Measurements from ENCODE around the gene IKZF3.
A peak's percentile ranks its signal among the peaks of the same experiment; 100 is the strongest.
"Not testable (repeated sequence)": the region's sequence is repeated elsewhere in the genome, so short reads cannot be mapped to it uniquely, and the experiment has no call there.

The IKZF3 gene

DNA sequence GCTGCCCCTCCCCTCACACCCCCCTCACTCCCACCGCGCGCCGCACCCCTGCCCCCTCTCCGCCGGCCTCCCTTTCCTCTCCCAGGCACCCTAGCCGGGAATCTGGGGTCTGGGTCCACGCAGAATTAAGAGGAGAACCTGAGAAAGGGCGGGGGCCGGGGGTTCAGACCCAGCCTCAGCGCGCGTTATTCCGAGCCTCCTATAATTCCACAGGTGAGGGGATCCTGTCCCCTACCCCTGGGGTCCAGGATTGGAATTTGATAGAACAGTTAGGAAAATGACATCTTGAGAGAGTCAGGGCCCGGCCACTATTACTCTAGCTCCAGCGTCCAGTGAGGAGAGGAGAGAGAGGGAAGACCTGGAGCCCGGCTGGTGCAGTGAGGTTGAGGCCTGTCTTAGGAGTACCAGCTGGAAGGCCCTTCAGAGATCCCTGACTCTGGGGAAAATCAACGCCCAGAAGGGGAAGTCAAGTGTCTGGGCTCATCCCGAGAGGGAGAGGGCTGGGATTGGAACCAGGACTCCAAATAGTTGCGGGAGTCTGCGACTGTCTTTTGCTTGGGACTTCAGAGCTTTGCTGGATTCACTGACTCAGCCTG, 109.1 kb downstream of the IKZF3 start:
- peak; percentile 22 for DNase-seq (ENCODE audit: low spot score)

DNA sequence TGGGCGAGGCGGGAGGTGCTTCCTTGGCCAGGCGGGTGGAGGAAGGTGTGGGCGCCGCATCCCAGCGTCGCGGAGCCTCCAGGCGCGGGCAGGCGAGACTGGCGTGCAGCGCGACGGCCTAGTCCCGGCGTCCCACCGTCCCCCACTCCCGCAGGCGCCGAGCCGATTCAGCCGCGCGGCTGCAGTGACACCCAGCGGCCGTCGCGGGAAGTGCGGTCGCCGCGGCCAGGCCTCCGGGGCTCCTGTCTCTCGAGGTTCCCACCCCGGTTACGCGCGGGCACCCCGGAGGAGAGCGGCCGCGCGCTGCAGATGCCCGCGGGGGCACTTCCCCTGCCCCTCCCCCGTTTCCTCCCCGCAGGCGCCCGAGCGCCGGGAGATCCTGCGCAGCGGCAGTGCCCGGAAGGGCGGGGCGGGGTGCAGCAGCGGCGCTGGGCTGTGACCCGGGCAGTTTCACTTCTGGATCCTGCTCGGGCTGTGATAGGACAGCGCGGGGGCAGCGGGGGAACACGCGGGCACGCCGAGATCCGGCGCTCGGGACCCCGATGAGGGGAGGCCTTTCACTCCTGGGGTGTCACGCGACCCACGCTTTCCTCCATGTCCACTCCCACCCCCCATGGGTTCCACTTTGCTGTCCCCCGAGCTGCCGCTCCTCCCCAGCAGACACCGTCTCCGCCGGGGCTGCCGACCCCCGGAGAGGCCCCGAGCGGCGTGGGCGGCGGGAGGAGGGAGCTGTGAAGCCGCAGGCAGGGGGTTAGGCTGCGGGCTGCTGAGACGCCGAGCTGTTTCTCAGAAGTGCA, 109.8 kb downstream of the IKZF3 start:
- peak; percentile 63 for DNase-seq (ENCODE audit: low spot score)

DNA sequence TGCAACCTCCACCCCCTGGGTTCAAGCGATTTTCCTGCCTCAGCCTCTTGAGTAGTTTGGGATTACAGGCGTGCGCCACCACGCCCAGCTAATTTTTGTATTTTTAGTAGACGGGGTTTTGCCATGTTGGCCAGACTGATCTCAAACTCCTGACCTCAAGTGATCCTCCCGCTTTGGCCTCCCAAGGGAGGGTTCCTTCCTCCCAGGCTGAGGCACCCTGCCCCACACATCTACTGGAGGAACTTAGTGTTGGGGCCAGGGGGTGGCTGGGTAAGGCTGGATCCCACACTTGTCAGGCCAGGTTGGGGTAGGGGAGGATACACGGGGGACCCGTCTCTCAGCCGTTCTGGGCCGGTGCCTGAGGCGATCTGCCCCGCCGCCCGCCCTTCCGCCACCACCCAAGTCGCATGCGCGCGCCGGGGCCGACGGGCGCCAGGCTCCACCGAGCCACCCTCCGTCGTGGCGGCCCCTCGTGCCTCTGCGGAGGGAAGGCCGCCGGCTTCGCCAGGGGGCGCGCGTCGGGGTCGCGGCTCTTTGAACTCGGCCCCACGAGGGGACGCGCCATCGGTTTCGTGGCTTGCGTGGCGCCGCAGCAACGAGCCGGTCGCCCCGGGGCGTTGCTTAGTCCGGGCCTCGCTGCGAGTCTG, 110.5 kb downstream of the IKZF3 start:
- DNase-seq (ENCODE audit: low spot score) = no peak

DNA sequence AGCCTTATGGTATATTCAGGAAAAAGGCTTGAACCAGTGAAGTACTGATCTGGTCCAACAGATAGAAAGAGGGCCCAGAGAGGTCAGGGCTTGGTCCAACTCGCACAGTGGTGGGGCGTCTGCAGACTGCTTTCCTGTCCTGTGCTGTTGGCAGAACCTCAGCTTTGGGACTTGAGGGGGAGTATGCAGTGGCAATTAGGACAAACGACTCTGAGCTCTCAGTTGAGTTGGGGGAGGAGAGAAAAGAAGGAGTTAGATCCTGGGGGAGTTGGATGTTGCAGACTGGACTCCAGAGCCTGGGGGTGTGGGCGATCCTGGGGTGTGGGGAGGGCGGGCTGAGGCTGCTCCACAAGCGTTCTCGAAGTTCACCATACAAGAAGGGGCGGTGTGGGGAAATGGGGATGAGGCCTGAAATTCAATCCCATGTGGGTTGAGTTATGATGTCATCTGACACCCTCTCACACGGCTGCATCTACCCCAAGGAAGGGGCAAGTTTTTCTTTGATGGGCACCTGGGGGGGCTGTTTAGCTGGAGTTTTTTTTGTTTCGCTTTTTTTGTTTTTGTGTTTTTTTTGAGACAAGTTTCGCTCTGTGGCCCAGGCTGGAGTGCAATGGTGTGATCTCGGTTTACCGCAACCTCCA, 111.8 kb downstream of the IKZF3 start:
- no peak for DNase-seq (ENCODE audit: low spot score)

DNA sequence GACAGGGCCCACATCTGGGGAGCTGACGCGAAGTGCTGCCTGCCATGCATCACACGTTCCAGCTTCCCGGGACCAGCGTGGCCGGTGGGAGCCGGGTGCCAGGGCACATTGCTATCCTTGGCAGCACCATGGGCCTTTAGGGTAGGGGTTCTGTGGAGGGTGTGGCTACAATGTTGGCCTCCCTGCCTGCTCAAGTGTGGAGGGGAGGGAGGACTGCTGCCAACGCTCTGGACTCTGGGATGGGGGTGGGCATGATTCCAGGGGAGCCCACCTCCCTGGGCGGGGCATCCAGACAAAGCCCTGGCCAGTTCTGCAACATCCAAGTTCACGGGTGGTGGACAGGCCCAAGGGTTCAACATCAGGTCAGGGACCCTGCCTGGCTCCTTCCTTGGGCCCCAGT, 112.5 kb downstream of the IKZF3 start:
- DNase-seq (ENCODE audit: low spot score) = no peak

DNA sequence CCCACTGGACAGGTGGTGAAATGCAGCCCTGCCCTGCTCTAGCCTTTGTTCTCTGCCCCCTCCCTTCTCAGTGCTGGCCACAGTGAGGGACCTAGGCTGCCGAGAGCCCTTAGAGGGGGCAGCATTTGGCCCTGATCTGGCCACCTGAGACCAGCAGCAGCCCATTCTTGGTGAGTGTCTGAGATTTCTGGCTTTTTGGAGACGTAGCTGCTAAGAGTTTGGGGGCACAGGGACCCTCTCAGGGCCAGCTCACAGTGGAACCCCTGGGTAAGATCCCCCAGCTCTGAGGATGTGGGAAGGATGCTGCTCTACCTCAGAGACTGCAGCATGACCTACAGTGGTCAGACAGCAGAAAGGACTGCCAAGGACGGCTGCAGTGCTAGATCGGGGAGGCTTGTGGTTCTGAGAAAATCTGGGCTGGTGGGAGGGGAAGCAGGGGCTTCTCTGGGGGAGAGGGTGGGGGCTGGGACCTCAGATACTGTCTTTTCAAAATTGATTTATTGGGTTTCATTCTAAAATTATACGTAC, 113.0 kb downstream of the IKZF3 start:
- DNase-seq (ENCODE audit: low spot score) = no peak

DNA sequence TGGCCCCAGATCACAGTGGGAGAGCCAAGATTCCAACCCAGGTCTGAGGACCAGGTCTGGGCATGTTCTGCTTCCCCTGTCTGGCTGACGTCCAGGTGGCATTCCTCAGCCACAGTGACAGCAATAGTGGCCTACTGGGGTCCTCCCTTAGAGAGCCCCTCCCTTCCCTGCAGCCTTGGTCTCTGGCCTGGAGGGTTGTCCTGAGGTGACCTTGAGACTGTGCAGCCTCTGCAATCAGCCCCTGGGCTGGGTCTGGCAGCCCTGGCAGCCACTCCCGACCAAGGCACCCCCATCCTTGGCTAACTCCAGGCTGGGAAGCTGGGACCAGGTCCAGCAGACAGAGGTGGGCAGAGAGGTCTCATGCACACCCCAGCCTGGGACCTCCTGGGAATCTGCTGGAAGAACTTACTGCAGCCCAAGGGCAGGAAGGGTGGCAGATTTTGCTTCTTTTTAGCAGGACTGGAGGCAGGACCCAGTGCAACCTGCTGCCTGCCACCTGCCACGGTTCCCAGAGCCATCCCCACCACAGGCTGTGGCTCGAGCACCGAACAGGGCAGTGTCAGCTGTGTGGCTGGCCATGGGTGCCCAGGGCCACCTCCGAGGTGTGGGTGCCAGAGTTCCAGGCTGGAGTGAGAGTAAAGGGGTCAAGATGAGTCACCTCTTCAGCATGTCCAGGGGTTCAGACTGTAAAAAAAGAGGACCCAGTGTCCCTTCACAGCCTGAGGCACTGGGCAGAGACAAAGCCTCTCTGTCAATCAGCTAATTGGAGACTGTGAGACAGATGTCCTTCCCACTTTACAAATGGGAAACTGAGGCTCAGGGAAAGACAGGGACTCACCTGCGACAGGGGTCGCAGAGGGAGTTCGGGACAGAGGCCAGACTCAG, 113.7 kb downstream of the IKZF3 start:
- DNase-seq (ENCODE audit: low spot score) = no peak

DNA sequence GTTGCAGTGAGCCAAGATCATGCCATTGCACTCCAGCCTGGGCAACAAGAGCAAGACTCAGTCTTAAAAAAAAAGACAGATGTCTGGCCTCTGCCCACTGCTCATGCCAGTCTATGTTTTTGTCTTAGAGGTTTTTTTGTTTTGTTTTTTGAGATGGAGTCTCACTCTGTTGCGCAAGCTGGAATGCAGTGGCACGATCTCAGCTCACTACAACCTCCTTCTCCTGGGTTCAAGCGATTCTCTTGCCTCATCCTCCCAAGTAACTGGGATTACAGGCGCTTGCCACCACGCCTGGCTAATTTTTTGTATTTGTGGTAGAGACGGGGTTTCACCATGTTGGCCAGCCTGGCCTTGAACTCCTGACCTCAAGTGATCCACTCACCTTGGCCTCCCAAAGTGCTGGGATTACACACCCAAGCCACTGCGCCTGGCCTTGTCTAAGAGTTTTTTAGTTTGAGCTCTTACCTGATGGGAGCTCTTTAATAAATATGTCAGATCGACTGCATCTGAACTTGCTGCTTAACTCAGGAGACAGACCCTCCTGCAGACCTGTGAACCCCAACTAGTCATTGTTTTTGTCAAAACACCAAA, 115.6 kb downstream of the IKZF3 start:
- not testable (repeated sequence) for DNase-seq (ENCODE audit: low spot score)

DNA sequence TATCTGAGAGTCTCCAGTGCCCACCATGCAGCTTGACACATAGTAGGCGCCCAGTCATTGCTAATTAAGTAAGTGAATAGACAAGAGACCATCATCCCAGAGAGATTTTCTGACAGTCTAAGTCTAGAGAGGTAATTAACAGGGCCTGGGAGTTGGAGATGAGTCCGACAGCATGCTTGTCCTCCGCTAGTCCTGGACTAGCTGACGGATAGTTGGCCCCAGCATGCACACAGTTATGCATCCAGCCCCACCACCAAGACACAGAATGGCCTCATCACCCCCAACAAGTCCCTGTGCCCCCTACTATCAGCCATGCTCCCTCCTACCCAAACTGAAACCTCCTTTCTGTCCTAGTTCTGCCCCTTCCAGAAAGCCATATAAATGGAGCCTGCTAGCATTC, 116.4 kb downstream of the IKZF3 start:
- no peak for DNase-seq (ENCODE audit: low spot score)

DNA sequence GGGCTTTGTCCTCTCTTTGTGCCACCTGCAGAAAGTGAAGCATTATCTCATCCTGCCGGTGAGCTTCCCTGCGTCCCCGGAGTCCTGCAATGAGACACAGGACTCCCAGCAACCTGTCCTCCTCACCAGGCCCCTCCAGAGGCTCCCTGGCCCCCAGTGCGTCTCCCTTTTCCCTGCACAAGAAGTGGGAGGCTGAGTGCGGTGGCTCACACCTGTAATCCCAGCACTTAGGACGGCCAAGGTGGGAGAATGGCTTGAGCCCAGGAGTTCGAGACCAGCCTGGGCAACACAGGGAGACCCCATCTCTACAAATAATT, 118.0 kb downstream of the IKZF3 start:
- DNase-seq (ENCODE audit: low spot score) = no peak

DNA sequence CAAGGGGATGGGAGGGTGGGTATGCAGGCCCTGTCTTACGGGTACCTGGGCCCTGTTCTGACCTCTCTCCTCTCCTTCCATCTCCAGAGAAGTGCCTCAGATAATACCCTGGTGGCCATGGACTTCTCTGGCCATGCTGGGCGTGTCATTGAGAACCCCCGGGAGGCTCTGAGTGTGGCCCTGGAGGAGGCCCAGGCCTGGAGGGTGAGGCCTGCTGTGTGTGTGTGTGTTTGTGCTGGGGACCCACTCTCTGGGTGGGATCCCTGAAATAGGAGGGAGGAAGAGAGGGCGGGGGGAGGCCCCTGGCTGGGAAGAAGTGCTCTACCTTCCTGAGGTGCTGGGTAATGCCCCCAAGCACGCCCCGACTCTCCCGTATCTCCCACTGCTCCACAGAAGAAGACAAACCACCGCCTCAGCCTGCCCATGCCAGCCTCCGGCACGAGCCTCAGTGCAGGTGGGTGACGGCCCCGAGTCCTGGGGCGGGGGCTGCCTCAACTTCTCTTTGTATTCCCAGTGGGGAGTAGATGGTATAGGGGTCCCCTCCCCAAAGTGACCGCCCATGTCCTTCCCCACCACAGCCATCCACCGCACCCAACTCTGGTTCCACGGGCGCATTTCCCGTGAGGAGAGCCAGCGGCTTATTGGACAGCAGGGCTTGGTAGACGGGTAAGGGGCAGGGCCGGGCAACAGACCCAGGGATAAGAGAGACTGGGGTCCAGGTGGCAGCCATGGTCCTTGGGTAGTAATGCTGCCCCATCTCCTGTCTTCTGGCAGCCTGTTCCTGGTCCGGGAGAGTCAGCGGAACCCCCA, 118.6 kb downstream of the IKZF3 start:
- no peak for DNase-seq (ENCODE audit: low spot score)

DNA sequence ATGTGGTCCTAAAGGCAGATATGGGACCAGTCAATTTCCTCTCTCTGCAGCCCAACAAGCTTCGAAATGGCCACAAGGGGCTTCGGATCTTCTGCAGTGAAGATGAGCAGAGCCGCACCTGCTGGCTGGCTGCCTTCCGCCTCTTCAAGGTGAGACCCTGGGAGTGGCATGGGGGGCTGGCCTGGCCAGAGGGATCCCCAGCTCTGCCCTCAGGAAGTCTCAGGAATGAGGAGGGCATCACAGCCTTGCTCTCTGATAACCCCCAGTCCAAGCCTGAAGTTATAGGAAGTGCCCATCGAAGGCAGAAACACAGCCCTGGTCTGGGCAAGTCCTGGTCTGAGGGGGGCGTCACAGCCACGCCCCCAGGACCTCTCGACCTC, 119.3 kb downstream of the IKZF3 start:
- DNase-seq (ENCODE audit: low spot score) = no peak

DNA sequence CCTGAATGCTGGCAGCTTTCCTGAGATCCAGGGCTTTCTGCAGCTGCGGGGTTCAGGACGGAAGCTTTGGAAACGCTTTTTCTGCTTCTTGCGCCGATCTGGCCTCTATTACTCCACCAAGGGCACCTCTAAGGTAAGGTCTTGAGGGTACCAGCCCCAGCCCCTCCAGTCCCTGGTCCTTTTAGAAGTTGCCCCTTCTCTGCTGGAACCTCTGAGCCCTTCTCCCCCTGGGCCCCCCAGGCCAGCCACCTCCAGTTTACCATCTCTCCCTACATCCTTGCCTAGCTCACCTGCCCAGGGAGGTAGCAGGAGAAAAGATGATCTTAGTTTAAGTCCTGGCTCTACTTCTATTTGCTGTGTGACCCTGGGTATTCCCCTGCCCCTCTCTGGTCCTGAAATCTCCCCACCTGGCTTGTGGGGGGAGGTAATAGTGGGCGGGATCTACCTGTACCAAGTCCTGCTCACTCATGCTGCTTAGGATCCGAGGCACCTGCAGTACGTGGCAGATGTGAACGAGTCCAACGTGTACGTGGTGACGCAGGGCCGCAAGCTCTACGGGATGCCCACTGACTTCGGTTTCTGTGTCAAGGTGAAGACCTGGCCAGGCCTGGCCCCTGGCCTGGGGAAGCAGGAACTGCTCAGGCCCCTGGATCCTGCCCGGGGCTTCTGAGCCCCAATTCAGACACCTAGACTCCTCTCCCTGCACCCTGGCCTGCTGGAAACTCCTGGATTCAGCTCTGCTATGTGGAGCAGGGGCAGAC, 119.9 kb downstream of the IKZF3 start:
- DNase-seq (ENCODE audit: low spot score) = no peak

DNA sequence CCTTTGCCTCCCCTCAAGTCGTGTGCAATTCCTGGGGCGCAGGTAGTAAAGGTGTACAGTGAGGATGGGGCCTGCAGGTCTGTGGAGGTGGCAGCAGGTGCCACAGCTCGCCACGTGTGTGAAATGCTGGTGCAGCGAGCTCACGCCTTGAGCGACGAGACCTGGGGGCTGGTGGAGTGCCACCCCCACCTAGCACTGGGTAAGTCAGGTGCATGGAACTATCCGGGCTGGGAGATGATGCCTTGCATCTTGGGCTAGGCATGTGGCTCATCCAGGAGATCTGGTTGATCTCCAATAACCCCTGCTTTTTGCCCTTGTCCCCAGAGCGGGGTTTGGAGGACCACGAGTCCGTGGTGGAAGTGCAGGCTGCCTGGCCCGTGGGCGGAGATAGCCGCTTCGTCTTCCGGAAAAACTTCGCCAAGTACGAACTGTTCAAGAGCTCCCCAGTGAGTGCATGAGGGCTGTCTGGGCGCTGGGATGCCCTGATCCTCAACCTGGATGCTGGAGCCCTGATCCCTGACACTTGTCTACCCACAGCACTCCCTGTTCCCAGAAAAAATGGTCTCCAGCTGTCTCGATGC, 121.2 kb downstream of the IKZF3 start:
- no peak for DNase-seq (ENCODE audit: low spot score)

DNA sequence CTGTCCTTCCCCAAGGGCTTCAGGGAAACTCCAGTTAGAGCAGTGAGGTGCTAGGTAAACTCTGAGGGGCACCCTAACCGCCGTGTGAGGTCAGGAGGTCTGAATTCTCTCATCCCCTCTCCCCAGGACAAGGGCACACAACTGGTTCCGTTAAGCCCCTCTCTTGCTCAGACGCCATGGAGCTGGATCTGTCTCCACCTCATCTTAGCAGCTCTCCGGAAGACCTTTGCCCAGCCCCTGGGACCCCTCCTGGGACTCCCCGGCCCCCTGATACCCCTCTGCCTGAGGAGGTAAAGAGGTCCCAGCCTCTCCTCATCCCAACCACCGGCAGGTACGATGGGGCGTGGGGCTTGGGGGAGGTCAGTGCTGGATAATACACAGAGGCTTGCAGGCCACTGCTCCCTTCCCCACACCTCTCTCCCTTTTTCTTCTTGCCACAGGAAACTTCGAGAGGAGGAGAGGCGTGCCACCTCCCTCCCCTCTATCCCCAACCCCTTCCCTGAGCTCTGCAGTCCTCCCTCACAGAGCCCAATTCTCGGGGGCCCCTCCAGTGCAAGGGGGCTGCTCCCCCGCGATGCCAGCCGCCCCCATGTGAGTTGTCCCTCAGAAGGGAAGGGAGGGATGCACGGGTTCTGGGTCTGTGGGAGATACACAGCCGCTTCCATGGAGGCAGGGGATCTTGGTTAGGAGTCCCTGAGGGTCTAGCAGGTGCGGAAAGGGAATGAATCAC, 121.8 kb downstream of the IKZF3 start:
- no peak for DNase-seq (ENCODE audit: low spot score)

DNA sequence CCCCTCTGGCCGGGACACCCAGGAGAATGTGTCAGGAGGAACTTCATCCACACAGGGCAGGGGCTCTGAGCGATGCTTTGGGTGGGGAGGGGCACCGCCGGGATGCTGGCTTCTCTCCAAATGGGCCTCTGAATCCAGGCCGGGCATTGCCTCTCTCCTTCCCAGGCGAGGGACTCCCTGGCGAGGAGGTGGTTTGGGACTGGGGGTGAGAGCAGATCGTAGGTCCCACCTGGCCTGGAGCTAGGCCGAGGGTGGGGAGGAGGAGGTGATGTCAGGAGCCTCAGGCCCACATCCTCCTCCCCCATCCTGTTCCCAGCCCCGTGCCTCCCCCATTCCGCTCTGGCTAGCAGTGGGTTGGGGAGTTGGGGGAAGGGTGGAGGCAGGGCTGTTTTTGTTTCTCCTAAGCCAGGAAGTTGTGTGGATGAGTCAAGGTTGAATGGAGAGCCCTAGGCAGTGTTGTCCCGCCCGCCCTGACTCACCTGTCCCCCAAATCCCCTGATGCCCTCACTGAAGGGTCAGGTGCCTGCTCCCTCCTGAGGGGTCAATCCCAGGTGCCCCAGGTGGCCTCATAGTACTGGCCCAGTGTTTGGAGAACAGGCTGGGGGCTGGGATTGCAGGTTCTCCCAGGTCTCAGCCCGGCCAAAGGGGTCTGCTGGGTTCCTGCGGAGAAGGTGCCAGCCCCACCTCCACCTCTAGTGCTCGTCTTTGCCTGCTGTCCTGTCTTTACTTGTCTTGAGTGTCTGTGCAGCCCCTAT, 123.6 kb downstream of the IKZF3 start:
- no peak for DNase-seq (ENCODE audit: low spot score)

DNA sequence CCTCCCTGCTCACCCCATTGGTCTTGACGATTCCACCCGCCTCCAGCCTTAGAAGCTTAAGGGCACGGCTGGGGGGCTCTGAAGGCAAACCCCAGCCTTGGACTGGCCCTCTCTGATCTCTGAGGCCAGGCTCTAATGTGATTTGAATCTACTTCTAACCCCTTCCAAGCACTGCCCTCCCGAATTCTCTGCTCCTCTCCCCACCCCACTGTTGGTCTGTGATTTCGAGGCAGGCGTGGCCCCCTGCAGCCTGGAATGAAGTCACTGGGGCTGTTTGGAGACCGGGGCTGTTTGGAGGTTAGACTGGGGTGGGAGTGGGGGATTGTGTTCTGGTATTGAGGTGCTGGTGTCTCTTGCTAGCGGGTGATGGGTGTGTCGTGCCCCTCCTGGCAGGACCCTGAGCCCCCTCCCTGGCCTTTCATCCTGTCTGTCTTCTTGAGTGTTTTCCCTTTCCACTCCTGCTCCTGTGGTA, 124.2 kb downstream of the IKZF3 start:
- peak; percentile 18 for DNase-seq (ENCODE audit: low spot score)
